ENCODE results near the gene PKP4.
"Not testable (repeated sequence)": the region's sequence is repeated elsewhere in the genome, so short reads cannot be mapped to it uniquely, and the experiment has no call there.

PKP4 gene, protein sequence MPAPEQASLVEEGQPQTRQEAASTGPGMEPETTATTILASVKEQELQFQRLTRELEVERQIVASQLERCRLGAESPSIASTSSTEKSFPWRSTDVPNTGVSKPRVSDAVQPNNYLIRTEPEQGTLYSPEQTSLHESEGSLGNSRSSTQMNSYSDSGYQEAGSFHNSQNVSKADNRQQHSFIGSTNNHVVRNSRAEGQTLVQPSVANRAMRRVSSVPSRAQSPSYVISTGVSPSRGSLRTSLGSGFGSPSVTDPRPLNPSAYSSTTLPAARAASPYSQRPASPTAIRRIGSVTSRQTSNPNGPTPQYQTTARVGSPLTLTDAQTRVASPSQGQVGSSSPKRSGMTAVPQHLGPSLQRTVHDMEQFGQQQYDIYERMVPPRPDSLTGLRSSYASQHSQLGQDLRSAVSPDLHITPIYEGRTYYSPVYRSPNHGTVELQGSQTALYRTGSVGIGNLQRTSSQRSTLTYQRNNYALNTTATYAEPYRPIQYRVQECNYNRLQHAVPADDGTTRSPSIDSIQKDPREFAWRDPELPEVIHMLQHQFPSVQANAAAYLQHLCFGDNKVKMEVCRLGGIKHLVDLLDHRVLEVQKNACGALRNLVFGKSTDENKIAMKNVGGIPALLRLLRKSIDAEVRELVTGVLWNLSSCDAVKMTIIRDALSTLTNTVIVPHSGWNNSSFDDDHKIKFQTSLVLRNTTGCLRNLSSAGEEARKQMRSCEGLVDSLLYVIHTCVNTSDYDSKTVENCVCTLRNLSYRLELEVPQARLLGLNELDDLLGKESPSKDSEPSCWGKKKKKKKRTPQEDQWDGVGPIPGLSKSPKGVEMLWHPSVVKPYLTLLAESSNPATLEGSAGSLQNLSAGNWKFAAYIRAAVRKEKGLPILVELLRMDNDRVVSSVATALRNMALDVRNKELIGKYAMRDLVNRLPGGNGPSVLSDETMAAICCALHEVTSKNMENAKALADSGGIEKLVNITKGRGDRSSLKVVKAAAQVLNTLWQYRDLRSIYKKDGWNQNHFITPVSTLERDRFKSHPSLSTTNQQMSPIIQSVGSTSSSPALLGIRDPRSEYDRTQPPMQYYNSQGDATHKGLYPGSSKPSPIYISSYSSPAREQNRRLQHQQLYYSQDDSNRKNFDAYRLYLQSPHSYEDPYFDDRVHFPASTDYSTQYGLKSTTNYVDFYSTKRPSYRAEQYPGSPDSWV

GRCh38 chr2:158456309-158457066, at the start of gene PKP4, which contains the start of gene CCDC148:
Gene PKP4, plus strand, starts transcription at chr2:158456952. Its CDS starts 76,233 bp downstream, at chr2:158533185.
Gene CCDC148, minus strand, starts transcription at chr2:158456753. Its CDS starts 314 bp downstream, at chr2:158456439.
- peak; percentile 54 to 97 (median 89) for DNase-seq

- peak in 1 of 14 donors; percentile 88 for DNase-seq
These were observed 49.7 kb upstream of the PKP4 start for GRCh38 chr2:158407031-158407430.

GRCh38 chr2:158410132-158410531, 46.6 kb upstream of the PKP4 start:
- DNase-seq: no peak

DNA sequence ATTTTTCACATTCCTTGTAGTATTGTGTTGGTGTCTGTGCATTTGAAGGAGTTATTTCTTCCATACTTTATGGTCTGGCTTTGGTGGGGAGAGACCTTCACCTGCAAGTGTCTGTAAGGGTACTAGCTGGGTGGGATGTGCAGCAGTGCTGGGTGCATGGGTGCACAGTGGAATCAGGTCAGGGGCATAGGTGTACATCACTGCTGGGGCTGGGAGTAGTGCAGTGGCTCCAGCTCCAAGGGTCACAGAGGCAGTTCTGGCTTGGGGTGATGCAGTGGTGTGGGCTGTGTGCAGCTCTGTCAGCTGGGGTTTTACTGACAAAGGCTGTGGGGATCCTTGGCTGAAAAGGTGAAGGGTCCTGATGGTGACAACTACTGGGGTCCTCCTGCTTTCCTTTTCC, 45.0 kb upstream of the PKP4 start:
- DNase-seq: no peak

DNA sequence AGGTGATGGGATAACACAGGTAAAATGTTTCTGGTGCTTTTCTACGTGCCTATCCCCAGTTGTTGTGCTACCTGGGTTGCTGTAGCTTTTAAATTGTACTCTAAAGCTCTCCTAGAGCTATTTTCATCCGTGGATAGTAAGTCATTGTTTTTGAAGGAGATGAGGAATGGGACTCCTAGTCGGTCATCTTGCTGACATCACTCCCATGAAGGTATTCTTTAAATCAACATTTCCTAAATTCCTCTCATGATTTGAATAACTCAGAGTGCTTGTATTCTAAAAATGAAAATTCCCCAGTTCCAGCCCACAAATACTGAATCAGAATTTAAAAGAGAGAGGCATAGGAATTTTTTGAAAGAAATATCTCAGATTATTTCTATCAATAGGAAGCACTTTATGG, 44.5 kb upstream of the PKP4 start:
- no peak for DNase-seq

GRCh38 chr2:158413581-158413980, 43.2 kb upstream of the PKP4 start:
- no peak for DNase-seq

DNA sequence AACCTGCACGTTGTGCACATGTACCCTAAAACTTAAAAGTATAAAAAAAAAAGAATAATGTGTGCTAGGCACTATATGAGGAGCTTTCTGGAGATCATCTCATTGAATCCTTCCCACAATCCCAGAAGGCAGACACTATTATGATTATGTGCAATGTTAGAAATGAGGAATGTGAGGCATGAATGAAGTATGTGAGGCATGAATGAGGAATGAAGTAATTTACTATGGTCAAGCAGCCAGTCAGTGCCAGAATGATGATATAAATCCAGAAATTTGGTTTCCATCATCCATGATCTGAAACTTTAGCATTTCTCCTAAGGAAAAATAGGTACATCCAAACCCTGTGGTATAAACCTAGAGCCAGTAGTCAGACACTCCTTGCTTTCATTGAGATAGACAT, 42.2 kb upstream of the PKP4 start:
- DNase-seq: no peak

GRCh38 chr2:158432117-158432516, 24.6 kb upstream of the PKP4 start:
- no peak for DNase-seq

GRCh38 chr2:158433716-158434115, 23.0 kb upstream of the PKP4 start:
- not testable (repeated sequence) for DNase-seq

GRCh38 chr2:158439062-158439461, 17.7 kb upstream of the PKP4 start:
- not testable (repeated sequence) for DNase-seq

GRCh38 chr2:158443606-158444005, 13.1 kb upstream of the PKP4 start:
- DNase-seq: no peak

DNA sequence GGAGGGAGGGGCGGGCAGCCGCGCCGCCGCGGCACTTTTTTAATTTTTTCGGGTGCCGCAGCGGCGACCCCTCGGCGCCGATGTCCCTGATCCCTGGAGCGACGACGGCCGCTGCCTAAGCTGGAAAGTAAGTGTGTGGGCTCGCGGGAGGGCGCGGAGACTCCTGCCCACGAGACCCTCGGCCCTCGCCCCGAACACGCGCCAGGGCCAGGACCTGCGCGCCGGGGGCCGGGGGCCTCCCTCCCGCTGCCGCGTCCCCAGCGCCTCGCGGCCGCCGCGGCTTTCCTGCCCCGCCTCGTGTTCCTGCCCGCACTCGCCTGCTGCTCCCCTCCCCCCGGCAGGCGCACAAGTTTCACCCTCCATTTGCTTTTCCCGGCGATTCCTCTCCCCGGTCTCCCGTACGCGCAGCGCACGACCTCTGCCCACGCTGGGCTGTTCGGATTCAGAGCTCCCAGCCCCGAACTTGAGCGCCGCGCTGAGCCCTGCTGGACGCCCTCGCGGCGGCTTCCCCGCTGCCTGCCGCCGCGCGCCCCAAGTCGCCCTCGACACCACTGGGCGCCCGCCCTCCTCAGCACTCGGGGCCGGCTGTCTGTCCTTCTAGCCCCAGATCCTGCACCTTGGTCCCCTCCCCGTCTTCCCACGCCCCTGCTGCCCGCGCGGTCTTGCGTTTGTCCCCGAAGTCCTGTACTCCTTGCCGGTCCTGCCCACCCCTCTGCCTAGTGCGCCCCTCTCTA, 507 bp downstream of the PKP4 start:
- peak in 12 of 14 donors; percentile 22 to 83 (median 67) for DNase-seq

DNA sequence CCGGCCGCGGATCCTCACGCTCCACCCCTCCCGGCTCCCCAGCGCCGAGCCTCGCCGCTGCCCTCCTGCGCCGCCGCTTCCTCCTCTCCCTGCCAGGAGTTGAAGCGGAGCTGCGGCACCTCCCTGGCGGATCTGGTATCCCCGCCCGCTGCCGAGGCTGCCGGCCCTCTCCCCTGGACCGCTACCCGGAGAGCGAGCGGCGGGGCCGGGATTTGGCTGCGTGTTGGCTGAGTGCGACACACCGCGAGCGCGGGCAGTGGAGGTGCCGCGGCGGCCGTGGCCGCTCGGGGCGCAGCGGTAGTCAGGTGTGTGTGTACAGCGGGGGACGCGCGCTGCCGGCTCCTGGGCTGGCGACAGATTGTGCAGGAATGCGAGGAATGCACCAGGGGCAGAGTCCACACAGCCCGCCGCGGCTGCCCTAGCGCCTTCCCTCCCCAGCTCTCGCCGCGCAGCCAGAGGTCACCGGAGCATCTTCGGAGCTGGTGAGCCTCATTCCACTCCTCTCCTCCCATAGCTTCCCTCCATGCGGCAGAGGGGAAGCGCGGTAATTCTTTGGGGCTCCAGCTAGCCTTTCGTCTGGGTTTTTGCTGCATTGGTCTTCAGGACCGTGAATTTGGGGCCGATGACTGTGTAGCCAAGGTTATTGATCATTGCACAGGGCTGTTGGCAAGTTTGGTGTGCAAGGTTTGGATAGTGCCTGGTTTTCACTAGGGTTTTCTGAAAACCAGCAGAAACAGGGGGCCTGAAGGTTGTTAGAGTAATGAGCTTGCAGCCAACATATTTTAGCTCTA, 1.3 kb downstream of the PKP4 start:
- DNase-seq: peak in 12 of 14 donors; percentile 18 to 85 (median 70)

DNA sequence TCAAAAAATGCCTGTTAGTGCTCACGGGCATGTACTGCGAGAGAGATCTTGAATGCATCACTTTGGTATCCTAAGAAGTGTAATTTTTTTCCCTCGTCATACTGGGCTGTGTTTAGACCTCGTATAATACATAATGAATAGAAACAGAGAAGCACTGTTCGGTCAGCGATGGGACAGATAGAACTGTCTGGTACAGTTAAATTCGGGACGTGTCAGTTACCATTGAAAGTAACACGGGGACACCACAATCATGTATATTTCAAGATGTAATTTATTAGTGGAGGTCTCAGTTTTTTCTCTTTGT, 1.8 kb downstream of the PKP4 start:
- peak in 1 of 14 donors; percentile 7 for DNase-seq

- DNase-seq: peak in 1 of 14 donors; percentile 37
These were observed 2.6 kb downstream of the PKP4 start for GRCh38 chr2:158459161-158460003.

- no peak for DNase-seq
These were observed 4.0 kb downstream of the PKP4 start for GRCh38 chr2:158460632-158461297.

DNA sequence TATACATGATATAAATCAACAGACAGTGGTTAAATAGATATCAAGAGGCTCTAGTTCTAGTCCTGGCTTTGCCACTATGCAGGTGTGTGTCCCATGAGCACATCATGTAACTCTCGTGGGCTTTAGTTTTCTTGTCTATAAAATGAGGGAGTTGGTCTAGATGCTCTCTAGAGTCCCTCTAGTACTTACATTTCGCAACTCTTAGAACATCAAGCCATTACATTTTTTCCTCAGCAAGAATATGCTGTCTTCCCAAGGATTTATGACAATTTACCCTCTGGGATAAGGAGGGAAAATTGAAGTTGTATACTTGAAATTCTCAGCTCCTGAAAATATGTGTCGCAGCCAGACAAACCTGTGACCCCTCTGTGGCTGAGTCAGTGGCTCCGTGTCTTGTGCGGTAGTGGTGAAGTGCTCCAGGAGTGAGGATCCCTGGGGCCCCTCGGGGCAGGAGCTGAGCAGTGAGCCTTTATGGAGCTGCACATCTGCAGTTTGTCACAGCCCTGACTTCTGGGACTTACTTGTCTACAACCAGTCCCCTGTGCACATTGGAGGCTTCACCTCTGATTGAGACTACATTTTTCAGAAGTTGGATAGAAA, 6.8 kb downstream of the PKP4 start:
- DNase-seq: no peak

Data from C1 segment of cervical spinal cord (tissue), 14 donors.